Breast epithelium (tissue), 3 donors: ENCODE results near the gene PLD3.

Experiments used
- POLR2A ChIP-seq: fragments of 450-650 bp; IDR thresholded peaks from one replicate; pipeline ENCODE4 v1.6.1; 2016; ENCODE audit warnings: antibody characterized with exemption, mild to moderate bottlenecking, moderate library complexity
- POLR2AphosphoS5 ChIP-seq, 3 donors: sonication (generic); formaldehyde crosslinking; IDR thresholded peaks; one replicate each; pipeline ENCODE4 v1.6.1; 2017; ENCODE audit warnings: antibody characterized with exemption in 3 of 3
- TF ChIP-seq, protein P1 (sequence below), 3 donors: fragments of 450-650 bp; IDR thresholded peaks; one replicate each; pipeline ENCODE4 v1.5.1; 2016 to 2017; ENCODE audit warnings: antibody characterized with exemption in 3 of 3, mild to moderate bottlenecking in 3 of 3, moderate library complexity in 3 of 3

GRCh38 chr19:40411125-40411842 is 62.8 kb downstream of the PLD3 start:
- TF ChIP-seq POLR2AphosphoS5 (IDR thresholded peaks at IDR 0.05) (peak in 1 of 3 donors; percentile 34), POLR2A (no peak)
- TF ChIP-seq, protein P1, sequence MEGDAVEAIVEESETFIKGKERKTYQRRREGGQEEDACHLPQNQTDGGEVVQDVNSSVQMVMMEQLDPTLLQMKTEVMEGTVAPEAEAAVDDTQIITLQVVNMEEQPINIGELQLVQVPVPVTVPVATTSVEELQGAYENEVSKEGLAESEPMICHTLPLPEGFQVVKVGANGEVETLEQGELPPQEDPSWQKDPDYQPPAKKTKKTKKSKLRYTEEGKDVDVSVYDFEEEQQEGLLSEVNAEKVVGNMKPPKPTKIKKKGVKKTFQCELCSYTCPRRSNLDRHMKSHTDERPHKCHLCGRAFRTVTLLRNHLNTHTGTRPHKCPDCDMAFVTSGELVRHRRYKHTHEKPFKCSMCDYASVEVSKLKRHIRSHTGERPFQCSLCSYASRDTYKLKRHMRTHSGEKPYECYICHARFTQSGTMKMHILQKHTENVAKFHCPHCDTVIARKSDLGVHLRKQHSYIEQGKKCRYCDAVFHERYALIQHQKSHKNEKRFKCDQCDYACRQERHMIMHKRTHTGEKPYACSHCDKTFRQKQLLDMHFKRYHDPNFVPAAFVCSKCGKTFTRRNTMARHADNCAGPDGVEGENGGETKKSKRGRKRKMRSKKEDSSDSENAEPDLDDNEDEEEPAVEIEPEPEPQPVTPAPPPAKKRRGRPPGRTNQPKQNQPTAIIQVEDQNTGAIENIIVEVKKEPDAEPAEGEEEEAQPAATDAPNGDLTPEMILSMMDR (IDR thresholded peaks at IDR 0.05), result no peak
